H1 (cell line): ENCODE data around the gene ASIC1. TPM values are rescaled to one million over a fixed set of nuclear protein-coding genes. Genes with fewer than 3 reads are reported as not detected.

Experiments used
- CTCF ChIA-PET: fragments of 300-600 bp; sonication (Branson Sonifier 250); formaldehyde crosslinking; loops from one replicate; lab custom pipeline; 2021; ENCODE audit not compliant: partially characterized antibody; lab: Charles Lee
- POLR2A ChIA-PET: fragments of 300-600 bp; sonication (Branson Sonifier 250); formaldehyde crosslinking; loops from one replicate; lab custom pipeline; 2021; ENCODE audit warnings: inconsistent platforms; ENCODE audit not compliant: partially characterized antibody; lab: Charles Lee
- DNase-seq, 2 experiments: peaks; one replicate each; pipeline versions ENCODE4 v3.0.0 to v3.0.0-alpha.2; 2010 to 2022; ENCODE audit warnings: low spot score in 2 of 2, low read depth in 1 of 2, mixed read lengths in 1 of 2
- FAIRE-seq: peaks from 2 replicates; lab custom pipeline; 2011; peaks lifted over from hg19 to GRCh38; lab: Jason Lieb, UNC
- H2AFZ ChIP-seq: 2 replicates; pipeline ENCODE4 v1.8.1; 2012; ENCODE audit warnings: low read length, inconsistent platforms
- H2AK5ac ChIP-seq: 2 replicates; pipeline ENCODE4 v1.6.1; 2013; ENCODE audit warnings: low read depth, low read length
- H2BK120ac ChIP-seq: replicated peaks from 2 replicates; pipeline ENCODE3; 2013; ENCODE audit warnings: low read depth, low read length, inconsistent platforms
- H2BK12ac ChIP-seq: 2 replicates; pipeline ENCODE4 v1.6.1; 2013; ENCODE audit warnings: low read depth, low read length
- H2BK15ac ChIP-seq: 2 replicates; pipeline ENCODE4 v1.6.1; 2013; ENCODE audit warnings: low read length
- H2BK20ac ChIP-seq: 2 replicates; pipeline ENCODE4 v1.6.1; 2013; ENCODE audit warnings: low read length
- H2BK5ac ChIP-seq: 2 replicates; pipeline ENCODE4 v1.6.1; 2013; ENCODE audit warnings: low read depth, low read length
- H3K14ac ChIP-seq: 2 replicates; pipeline ENCODE4 v1.6.1; 2013; ENCODE audit warnings: inconsistent platforms; ENCODE audit not compliant: insufficient read length
- H3K18ac ChIP-seq: 2 replicates; pipeline ENCODE4 v1.6.1; 2013; ENCODE audit warnings: low read length; ENCODE audit errors: extremely low read depth
- H3K23ac ChIP-seq: 2 replicates; pipeline ENCODE4 v1.6.1; 2013; ENCODE audit warnings: inconsistent platforms; ENCODE audit not compliant: insufficient read length
- H3K23me2 ChIP-seq: 2 replicates; pipeline ENCODE4 v1.6.1; 2013; ENCODE audit warnings: low read depth, low read length
- H3K27ac ChIP-seq: 2 replicates; pipeline ENCODE4 v1.6.1; 2011; ENCODE audit warnings: low read depth, low read length, inconsistent platforms
- H3K27me3 ChIP-seq, 4 experiments: replicated peaks in 1 of 4; 1 replicate in 1 of 4; 2 replicates in 3 of 4; pipeline versions ENCODE4 v1.6.1 to v1.8.1; 2011 to 2013; ENCODE audit warnings: low read length in 3 of 4, mild to moderate bottlenecking in 3 of 4, inconsistent platforms in 2 of 4, mixed read lengths in 2 of 4, moderate library complexity in 1 of 4; ENCODE audit not compliant: control insufficient read depth in 3 of 4, insufficient read depth in 3 of 4; ENCODE audit errors: extremely low read depth in 1 of 4
- H3K36me3 ChIP-seq, 4 experiments: 2 replicates each; pipeline versions ENCODE4 v1.6.1 to v1.8.1; 2011 to 2013; ENCODE audit warnings: mild to moderate bottlenecking in 4 of 4, low read length in 3 of 4, moderate library complexity in 2 of 4, control low read depth in 1 of 4, inconsistent platforms in 1 of 4; ENCODE audit not compliant: insufficient read depth in 4 of 4, control insufficient read depth in 2 of 4
- H3K4ac ChIP-seq: replicated peaks from 2 replicates; pipeline ENCODE3; 2013; ENCODE audit warnings: low read length, low read depth, mixed read lengths, inconsistent platforms; ENCODE audit not compliant: insufficient read length
- H3K4me1 ChIP-seq, 4 experiments: replicated peaks in 1 of 4; 1 replicate in 1 of 4; 2 replicates in 3 of 4; pipeline versions ENCODE4 v1.6.1 to v1.8.1; 2011 to 2013; ENCODE audit warnings: low read length in 3 of 4, inconsistent platforms in 2 of 4, mixed read lengths in 1 of 4; ENCODE audit not compliant: insufficient read depth in 4 of 4, control insufficient read depth in 3 of 4
- H3K4me2 ChIP-seq, 2 experiments: 2 replicates each; pipeline versions ENCODE4 v1.6.1 to v1.8.1; 2011 to 2013; ENCODE audit warnings: low read depth in 2 of 2, low read length in 2 of 2, control low read depth in 1 of 2, inconsistent platforms in 1 of 2, mild to moderate bottlenecking in 1 of 2; ENCODE audit not compliant: insufficient read depth in 1 of 2
- H3K4me3 ChIP-seq, 4 experiments: fragments of 200-600, 300-600 bp in 1 of 4; sonication (generic), shearing (Covaris generic), sonication (Bioruptor Twin) in 1 of 4; 2 replicates each; pipeline versions ENCODE4 v1.5.1 to v1.8.1; 2011 to 2016; ENCODE audit warnings: low read length in 4 of 4, low read depth in 3 of 4, control low read depth in 2 of 4, inconsistent platforms in 2 of 4, mild to moderate bottlenecking in 2 of 4, mixed read lengths in 1 of 4, moderate library complexity in 1 of 4; ENCODE audit not compliant: insufficient read depth in 2 of 4; ENCODE audit errors: extremely low read depth in 1 of 4
- H3K56ac ChIP-seq: replicated peaks from 2 replicates; pipeline ENCODE3; 2013; ENCODE audit warnings: low read depth, mild to moderate bottlenecking, mixed read lengths, low read length, inconsistent platforms; ENCODE audit not compliant: insufficient read length
- H3K79me1 ChIP-seq: 2 replicates; pipeline ENCODE4 v1.6.1; 2013; ENCODE audit warnings: low read depth, low read length, control low read depth
- H3K79me2 ChIP-seq, 2 experiments: 2 replicates each; pipeline versions ENCODE4 v1.6.1 to v1.8.1; 2012 to 2013; ENCODE audit warnings: low read length in 2 of 2, mild to moderate bottlenecking in 2 of 2, inconsistent platforms in 1 of 2; ENCODE audit not compliant: insufficient read depth in 2 of 2, control insufficient read depth in 1 of 2
- H3K9ac ChIP-seq, 4 experiments: replicated peaks in 1 of 4; 1 replicate in 1 of 4; 2 replicates in 3 of 4; pipeline versions ENCODE4 v1.6.1 to v1.8.1; 2011 to 2013; ENCODE audit warnings: low read depth in 3 of 4, low read length in 3 of 4, control low read depth in 2 of 4, mild to moderate bottlenecking in 2 of 4, moderate library complexity in 2 of 4, inconsistent platforms in 1 of 4; ENCODE audit errors: extremely low read depth in 1 of 4
- H3K9me3 ChIP-seq, 2 experiments: 2 replicates each; pipeline versions ENCODE4 v1.6.1 to v1.8.1; 2012 to 2013; ENCODE audit warnings: mild to moderate bottlenecking in 2 of 2, moderate library complexity in 2 of 2, control low read depth in 1 of 2, inconsistent platforms in 1 of 2, low read depth in 1 of 2, low read length in 1 of 2, mixed read lengths in 1 of 2; ENCODE audit not compliant: insufficient read depth in 2 of 2
- H4K20me1 ChIP-seq, 2 experiments: replicated peaks in 1 of 2; 2 replicates each; pipeline versions ENCODE3 to v1.8.1; 2011 to 2013; ENCODE audit warnings: inconsistent platforms in 2 of 2, low read length in 2 of 2, mild to moderate bottlenecking in 1 of 2; ENCODE audit not compliant: insufficient read depth in 2 of 2, control insufficient read depth in 1 of 2
- H4K5ac ChIP-seq: 2 replicates; pipeline ENCODE4 v1.6.1; 2013; ENCODE audit warnings: low read length, low read depth, mixed read lengths, inconsistent platforms; ENCODE audit not compliant: insufficient read length
- H4K8ac ChIP-seq: 2 replicates; pipeline ENCODE4 v1.8.0; 2013; ENCODE audit warnings: mild to moderate bottlenecking, moderate library complexity, low read length, inconsistent platforms; ENCODE audit not compliant: insufficient read depth; ENCODE audit errors: extremely low read depth
- H4K91ac ChIP-seq: replicated peaks from 2 replicates; pipeline ENCODE3; 2013; ENCODE audit warnings: low read length, mixed read lengths, inconsistent platforms; ENCODE audit not compliant: insufficient read length
- CREB1 ChIP-seq: IDR thresholded peaks from 2 replicates; pipeline ENCODE4 v1.6.1; 2012; ENCODE audit warnings: inconsistent platforms
- EP300 ChIP-seq, 2 experiments: IDR thresholded peaks; 1 replicate in 1 of 2; 2 replicates in 1 of 2; pipeline ENCODE4 v1.6.1; 2011 to 2012; ENCODE audit warnings: low read depth in 2 of 2, low read length in 2 of 2, mild to moderate bottlenecking in 2 of 2, borderline replicate concordance in 1 of 2, inconsistent platforms in 1 of 2, moderate library complexity in 1 of 2
- HDAC2 ChIP-seq, 2 experiments: fragments of 300-600 bp in 1 of 2; sonication (generic) in 1 of 2; IDR thresholded peaks; 2 replicates each; pipeline ENCODE4 v1.6.1; 2011 to 2012; ENCODE audit warnings: low read depth in 2 of 2, low read length in 2 of 2, mild to moderate bottlenecking in 2 of 2, moderate library complexity in 2 of 2, borderline replicate concordance in 1 of 2, inconsistent platforms in 1 of 2
- JUN ChIP-seq: IDR thresholded peaks from 2 replicates; pipeline ENCODE4 v1.6.1; 2011; ENCODE audit warnings: low read depth, mild to moderate bottlenecking, improper control_type of control experiment, low read length
- JUND ChIP-seq: IDR thresholded peaks from 2 replicates; pipeline ENCODE4 v1.6.1; 2011; ENCODE audit warnings: mild to moderate bottlenecking, improper control_type of control experiment, low read length
- KDM1A ChIP-seq: fragments of 200-600, 300-600 bp; sonication (generic); IDR thresholded peaks from 2 replicates; pipeline ENCODE4 v1.7.1; 2016; ENCODE audit warnings: mild to moderate bottlenecking, low read length, borderline replicate concordance
- KDM5A ChIP-seq: fragments of 200-600 bp; IDR thresholded peaks from 2 replicates; pipeline ENCODE4 v1.7.1; 2012; ENCODE audit warnings: mild to moderate bottlenecking, low read length, inconsistent platforms, mixed read lengths
- MAFK ChIP-seq: IDR thresholded peaks from 2 replicates; pipeline ENCODE4 v1.6.1; 2012; ENCODE audit warnings: low read depth, mild to moderate bottlenecking, improper control_type of control experiment, low read length
- PHF8 ChIP-seq: fragments of 200-600 bp; sonication (generic); conservative IDR thresholded peaks from 2 replicates; pipeline ENCODE4 v1.7.1; 2012; ENCODE audit warnings: low read depth, mild to moderate bottlenecking, inconsistent platforms, low read length, moderate library complexity
- POLR2A ChIP-seq, 2 experiments: IDR thresholded peaks; 1 replicate in 1 of 2; 2 replicates in 1 of 2; pipeline ENCODE4 v1.6.1; 2011; ENCODE audit warnings: low read depth in 2 of 2, low read length in 2 of 2, mild to moderate bottlenecking in 2 of 2; ENCODE audit errors: control extremely low read depth in 1 of 2
- RNF2 ChIP-seq: fragments of 200-900, 300-1000 bp; sonication (generic); IDR thresholded peaks from 2 replicates; pipeline ENCODE4 v1.7.1; 2016; ENCODE audit warnings: borderline replicate concordance, low read depth, mild to moderate bottlenecking, antibody characterized with exemption, low read length; ENCODE audit not compliant: poor library complexity, severe bottlenecking; ENCODE audit errors: missing control alignments
- SIRT6 ChIP-seq: IDR thresholded peaks from one replicate; pipeline ENCODE4 v1.7.1; 2012; ENCODE audit warnings: low read length, inconsistent platforms
- SIX5 ChIP-seq: IDR thresholded peaks from 2 replicates; pipeline ENCODE4 v1.6.1; 2011; ENCODE audit warnings: mild to moderate bottlenecking, low read depth, low read length
- SRF ChIP-seq: IDR thresholded peaks from 2 replicates; pipeline ENCODE4 v1.6.1; 2011; ENCODE audit warnings: mild to moderate bottlenecking, low read depth, low read length, moderate library complexity
- WGBS, 2 experiments: shearing (Covaris generic) in 1 of 2; methylation state at CpG; one replicate each; pipeline versions ENCODE4 v1.1.6 to v1.1.7; 2013 to 2015; ENCODE audit warnings: low lambda C conversion rate in 2 of 2, mixed read lengths in 2 of 2, inconsistent platforms in 1 of 2, low coverage in 1 of 2, missing lambda C conversion rate in 1 of 2; ENCODE audit not compliant: insufficient replicate concordance in 2 of 2, insufficient coverage in 1 of 2, insufficient read length in 1 of 2; ENCODE audit errors: extremely low coverage in 1 of 2, missing lambda C conversion rate in 1 of 2; 5-methylcytosine and 5-hydroxymethylcytosine counted together
- polyA plus RNA-seq, 7 experiments: library from polyadenylated mRNA; depleted of rRNA in 3 of 7; stranded (reverse) in 5 of 7; unstranded in 2 of 7; fragments of >200 nt in 5 of 7; fragments of 200-250 nt in 2 of 7; gene quantifications; 1 replicate in 5 of 7; 2 replicates in 1 of 7; 4 replicates in 1 of 7; pipeline versions ENCODE4 v1.2.1 to v1.2.3, GENCODE V29; 2011 to 2013; ENCODE audit warnings: missing spikeins in 2 of 7, mixed read lengths in 2 of 7
- total RNA-seq: library from RNA; stranded (reverse); fragmentation: NEBNext Ultra II Directional; extraction: Animal tissue kit (Norgen Biotek cat#: 25700); gene quantifications from 2 replicates; pipeline ENCODE4 v1.2.1, GENCODE V29; 2021

ASIC1 gene
- total and polyA plus RNA-seq, 2 of the 8 experiments (the other 6 are each of a cell fraction or from before 2014, with no cell fraction given), result 2.4 to 4.4 TPM

GRCh38 chr12:50119387-50119786 lies 62.0 kb downstream of the ASIC1 start:
- Histone ChIP-seq H3K23me2 (no peaks in the 10 kb centered on the region; the same call in 1 of the 2 replicates), H3K9me3 (no peaks in the 10 kb centered on the region), H2BK120ac (no peak overlapping the region), H2AK5ac (no peak overlapping the region), H3K4ac (no peak overlapping the region), H2BK5ac (no peak overlapping the region), H3K79me1 (no peaks in the 10 kb centered on the region; the same call in 1 of the 2 replicates), H3K23ac (no peak overlapping the region), H4K8ac (no peak overlapping the region), H4K91ac (no peak overlapping the region), H3K18ac (no peak overlapping the region), H3K4me3 (no peak overlapping the region), H3K56ac (no peak overlapping the region), H3K4me2 (no peak overlapping the region), H3K36me3 (peaks cover 0 to 3% (median 0%) of the 10 kb centered on the region in 4 experiments; a peak in 1 of 8 replicates), H3K27ac (no peak overlapping the region), H3K27me3 (no peaks in the 10 kb centered on the region), H3K79me2 (peaks cover 0 to 4% of the 10 kb centered on the region in 2 experiments; a peak in 2 of 4 replicates), H4K20me1 (peaks cover 0 to 2% of the 10 kb centered on the region in 2 experiments), H3K14ac (no peak overlapping the region), H2BK20ac (no peak overlapping the region), H2BK15ac (no peak overlapping the region), H2BK12ac (no peak overlapping the region), H3K9ac (no peak overlapping the region; a peak in 1 of 7 replicates), H3K4me1 (no peaks in the 10 kb centered on the region), H2AFZ (no peak overlapping the region), H4K5ac (no peak overlapping the region)
- DNase-seq (no peak), FAIRE-seq (no peak)
- ChIA-PET CTCF (interaction anchor here (0.7 to 32.9 kb wide), 2 partner anchors 9 to 33 kb away, joined by 4 to 625 read pairs; partner anchors contain the start of gene SMARCD1), POLR2A (interaction anchor here (0.8 to 27.1 kb wide), 3 partner anchors 10 to 42 kb away, joined by 4 to 457 read pairs (median 4); partner anchors contain the start of genes GPD1 and SMARCD1)
- 100% methylated on average over 2 of the region's 2 CpGs; no CpG with 5 or more reads in 1 of the 2 experiments for WGBS, 2 experiments
- no peak for TF ChIP-seq CREB1
- no peak for TF ChIP-seq POLR2A (IDR thresholded peaks at IDR 0.05; ENCODE audit: control extremely low read depth in 1 of 2, low read depth in 2 of 2, low read length in 2 of 2)
- no peak for TF ChIP-seq MAFK
- no peak for TF ChIP-seq HDAC2 (IDR thresholded peaks at IDR 0.05; ENCODE audit: borderline replicate concordance in 1 of 2, low read depth in 2 of 2, low read length in 2 of 2)
- TF ChIP-seq KDM5A, result no peak
- no peak for TF ChIP-seq RNF2
- no peak for TF ChIP-seq KDM1A
- no peak for TF ChIP-seq SRF
- TF ChIP-seq JUN, result no peak
- TF ChIP-seq SIRT6, result no peak
- no peak for TF ChIP-seq PHF8
- no peak for TF ChIP-seq JUND
- no peak for TF ChIP-seq EP300 (IDR thresholded peaks at IDR 0.05; ENCODE audit: borderline replicate concordance in 1 of 2, low read depth in 2 of 2, low read length in 2 of 2)
- TF ChIP-seq SIX5, result no peak
